ENCODE results near the gene TMEM185B. TPM values are rescaled to one million over a fixed set of nuclear protein-coding genes. Genes with fewer than 3 reads are reported as not detected.
"Not testable (repeated sequence)": the region's sequence is repeated elsewhere in the genome, so short reads cannot be mapped to it uniquely, and the experiment has no call there.

Gene TMEM185B
- total RNA-seq, 1 experiment from 2014 or later, result 1.6 TPM

- H3K4me3 ChIP-seq, result no peak overlapping the region
- H3K27ac ChIP-seq, result no peak overlapping the region
- H3K4me1 ChIP-seq, result peaks cover 24% of the 10 kb centered on the region
- H3K27me3 ChIP-seq, result 0 out of 2 replicates have a peak, but pooled peaks cover 3% of the 10 kb centered on the region
- H3K36me3 ChIP-seq, result no peaks in the 10 kb centered on the region
- H3K9me3 ChIP-seq (replicated peaks), result no peaks in the 10 kb centered on the region
- no peak for DNase-seq
Measured at GRCh38 chr2:120243875-120244553, 20.8 kb upstream of the TMEM185B start.

- DNase-seq, result no peak
- H3K4me3 ChIP-seq, result no peak overlapping the region
Measured at GRCh38 chr2:120243211-120243610, 20.0 kb upstream of the TMEM185B start.

GRCh38 chr2:120241684-120242083, 18.5 kb upstream of the TMEM185B start:
- no peak overlapping the region for H3K4me3 ChIP-seq
- no peaks in the 10 kb centered on the region for H3K27me3 ChIP-seq
- H3K36me3 ChIP-seq, result no peaks in the 10 kb centered on the region
- no peak overlapping the region for H3K27ac ChIP-seq
- H3K4me1 ChIP-seq, result peaks cover 16% of the 10 kb centered on the region
- DNase-seq, result no peak
- H3K9me3 ChIP-seq (replicated peaks), result no peaks in the 10 kb centered on the region

More at GRCh38 chr2:120243211-120243610, 20.0 kb upstream of the TMEM185B start:
- Histone ChIP-seq H3K9me3 (replicated peaks) (no peaks in the 10 kb centered on the region), H3K4me1 (peaks cover 24% of the 10 kb centered on the region), H3K27ac (no peak overlapping the region), H3K27me3 (no peaks in the 10 kb centered on the region), H3K36me3 (no peaks in the 10 kb centered on the region)

GRCh38 chr2:120240901-120241429, 17.8 kb upstream of the TMEM185B start:
- Histone ChIP-seq H3K36me3 (no peaks in the 10 kb centered on the region), H3K4me3 (no peak overlapping the region), H3K27me3 (no peaks in the 10 kb centered on the region), H3K9me3 (replicated peaks) (no peaks in the 10 kb centered on the region), H3K4me1 (peaks cover 9% of the 10 kb centered on the region; the same call in 1 of the 2 replicates), H3K27ac (no peak overlapping the region)
- no peak for DNase-seq

- no peaks in the 10 kb centered on the region for H3K27me3 ChIP-seq
- no peaks in the 10 kb centered on the region; the same call in 1 of the 2 replicates for H3K4me1 ChIP-seq
- DNase-seq, result no peak
- no peaks in the 10 kb centered on the region for H3K36me3 ChIP-seq
- H3K4me3 ChIP-seq, result no peak overlapping the region
- H3K27ac ChIP-seq, result no peak overlapping the region
- no peaks in the 10 kb centered on the region for H3K9me3 ChIP-seq (replicated peaks)
Measured at GRCh38 chr2:120239488-120240287, 16.5 kb upstream of the TMEM185B start.

GRCh38 chr2:120238728-120239487, 15.7 kb upstream of the TMEM185B start:
- DNase-seq, result no peak
- H3K27me3 ChIP-seq, result no peaks in the 10 kb centered on the region
- no peaks in the 10 kb centered on the region for H3K36me3 ChIP-seq
- H3K9me3 ChIP-seq (replicated peaks), result no peaks in the 10 kb centered on the region
- H3K4me1 ChIP-seq, result no peaks in the 10 kb centered on the region; the same call in 1 of the 2 replicates
- H3K27ac ChIP-seq, result no peak overlapping the region
- H3K4me3 ChIP-seq, result no peak overlapping the region

- Histone ChIP-seq H3K27ac (no peak overlapping the region), H3K36me3 (no peaks in the 10 kb centered on the region), H3K27me3 (0 out of 2 replicates have a peak, but pooled peaks cover 3% of the 10 kb centered on the region), H3K9me3 (replicated peaks) (no peaks in the 10 kb centered on the region), H3K4me1 (no peaks in the 10 kb centered on the region; the same call in 1 of the 2 replicates), H3K4me3 (no peak overlapping the region)
- DNase-seq, result peak; percentile 36 to 40
Measured at GRCh38 chr2:120237491-120237902, 14.3 kb upstream of the TMEM185B start.

- H3K9me3 ChIP-seq (replicated peaks), result no peaks in the 10 kb centered on the region
- no peak for DNase-seq
- no peaks in the 10 kb centered on the region for H3K36me3 ChIP-seq
- H3K27me3 ChIP-seq, result 0 out of 2 replicates have a peak, but pooled peaks cover 3% of the 10 kb centered on the region
- no peaks in the 10 kb centered on the region; the same call in 1 of the 2 replicates for H3K4me1 ChIP-seq
- H3K4me3 ChIP-seq, result no peak overlapping the region
- no peak overlapping the region for H3K27ac ChIP-seq
Measured at GRCh38 chr2:120236791-120237190, 13.6 kb upstream of the TMEM185B start.

- no peaks in the 10 kb centered on the region for H3K9me3 ChIP-seq (replicated peaks)
- 0 out of 2 replicates have a peak, but pooled peaks cover 3% of the 10 kb centered on the region for H3K27me3 ChIP-seq
- H3K4me1 ChIP-seq, result no peaks in the 10 kb centered on the region; the same call in 1 of the 2 replicates
- H3K4me3 ChIP-seq, result no peak overlapping the region
- no peak for DNase-seq
- H3K27ac ChIP-seq, result no peak overlapping the region
- H3K36me3 ChIP-seq, result no peaks in the 10 kb centered on the region
Measured at GRCh38 chr2:120236316-120236715, 13.1 kb upstream of the TMEM185B start.

- Histone ChIP-seq H3K4me1 (no peaks in the 10 kb centered on the region; the same call in 1 of the 2 replicates), H3K4me3 (no peak overlapping the region), H3K27ac (no peak overlapping the region), H3K36me3 (no peaks in the 10 kb centered on the region), H3K9me3 (replicated peaks) (no peaks in the 10 kb centered on the region), H3K27me3 (peaks cover 3% of the 10 kb centered on the region; the same call in 1 of the 2 replicates)
- no peak for DNase-seq
Measured at GRCh38 chr2:120235681-120236080, 12.5 kb upstream of the TMEM185B start.

- not testable (repeated sequence) for H3K36me3 ChIP-seq, H3K4me1 ChIP-seq
Measured at GRCh38 chr2:120235158-120235557, 12.0 kb upstream of the TMEM185B start.

GRCh38 chr2:120233292-120233691, 10.1 kb upstream of the TMEM185B start:
- H3K36me3 ChIP-seq, result no peaks in the 10 kb centered on the region
- DNase-seq, result no peak
- no peaks in the 10 kb centered on the region; the same call in 1 of the 2 replicates for H3K4me1 ChIP-seq
- H3K4me3 ChIP-seq, result no peak overlapping the region
- peaks cover 3% of the 10 kb centered on the region; the same call in 1 of the 2 replicates for H3K27me3 ChIP-seq
- no peak overlapping the region for H3K27ac ChIP-seq
- H3K9me3 ChIP-seq (replicated peaks), result no peaks in the 10 kb centered on the region

More at GRCh38 chr2:120235158-120235557, 12.0 kb upstream of the TMEM185B start:
- not testable (repeated sequence) for H3K27me3 ChIP-seq; H3K27ac ChIP-seq; DNase-seq; H3K4me3 ChIP-seq; H3K9me3 ChIP-seq (replicated peaks)

- no peaks in the 10 kb centered on the region for H3K9me3 ChIP-seq (replicated peaks)
- H3K27me3 ChIP-seq, result peaks cover 12% of the 10 kb centered on the region
- DNase-seq, result no peak
- H3K27ac ChIP-seq, result no peak overlapping the region
- H3K4me3 ChIP-seq, result peak overlapping the region; percentile 29
- no peaks in the 10 kb centered on the region; the same call in 1 of the 2 replicates for H3K4me1 ChIP-seq
- no peaks in the 10 kb centered on the region for H3K36me3 ChIP-seq
Measured at GRCh38 chr2:120231974-120232635, 8.9 kb upstream of the TMEM185B start.

- Histone ChIP-seq H3K36me3 (no peaks in the 10 kb centered on the region), H3K4me3 (no peak overlapping the region), H3K9me3 (replicated peaks) (no peaks in the 10 kb centered on the region), H3K27ac (no peak overlapping the region), H3K27me3 (peaks cover 12% of the 10 kb centered on the region), H3K4me1 (no peaks in the 10 kb centered on the region)
- DNase-seq, result no peak
Measured at GRCh38 chr2:120231564-120231973, 8.4 kb upstream of the TMEM185B start.
